ENCODE results near the gene DTX1. TPM values are rescaled to one million over a fixed set of nuclear protein-coding genes. Genes with fewer than 3 reads are reported as not detected.

DTX1 gene
- total RNA-seq, 1 donor from 2014 or later = 4.3 TPM

DNA sequence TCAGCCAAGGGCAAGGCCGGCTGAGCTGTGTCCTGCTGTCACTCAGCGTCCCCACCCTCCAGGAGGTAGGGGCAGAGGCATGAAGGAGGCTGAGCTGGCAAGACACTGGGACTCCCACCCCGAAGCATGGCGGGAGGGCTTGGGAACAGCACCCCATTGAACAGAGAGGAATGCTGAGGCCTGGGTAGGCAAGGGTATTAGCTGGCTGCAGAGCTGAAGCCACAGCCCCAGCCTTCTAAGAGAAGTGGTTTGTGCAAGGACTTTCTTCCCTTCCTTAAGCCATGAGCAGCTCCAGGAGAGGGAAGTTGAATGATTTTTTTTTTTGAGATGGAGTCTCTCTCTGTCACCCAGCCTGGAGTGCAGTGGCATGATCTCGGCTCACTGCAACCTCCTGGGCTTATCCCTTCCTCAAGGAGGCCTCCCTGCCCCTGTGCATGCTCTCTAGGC is 86.4 kb downstream of the DTX1 start:
- no peaks in the 10 kb centered on the region for H3K4me1 Mint-ChIP-seq (ENCODE audit: low read depth, unreplicated experiment)
- TF ChIP-seq, protein P1, sequence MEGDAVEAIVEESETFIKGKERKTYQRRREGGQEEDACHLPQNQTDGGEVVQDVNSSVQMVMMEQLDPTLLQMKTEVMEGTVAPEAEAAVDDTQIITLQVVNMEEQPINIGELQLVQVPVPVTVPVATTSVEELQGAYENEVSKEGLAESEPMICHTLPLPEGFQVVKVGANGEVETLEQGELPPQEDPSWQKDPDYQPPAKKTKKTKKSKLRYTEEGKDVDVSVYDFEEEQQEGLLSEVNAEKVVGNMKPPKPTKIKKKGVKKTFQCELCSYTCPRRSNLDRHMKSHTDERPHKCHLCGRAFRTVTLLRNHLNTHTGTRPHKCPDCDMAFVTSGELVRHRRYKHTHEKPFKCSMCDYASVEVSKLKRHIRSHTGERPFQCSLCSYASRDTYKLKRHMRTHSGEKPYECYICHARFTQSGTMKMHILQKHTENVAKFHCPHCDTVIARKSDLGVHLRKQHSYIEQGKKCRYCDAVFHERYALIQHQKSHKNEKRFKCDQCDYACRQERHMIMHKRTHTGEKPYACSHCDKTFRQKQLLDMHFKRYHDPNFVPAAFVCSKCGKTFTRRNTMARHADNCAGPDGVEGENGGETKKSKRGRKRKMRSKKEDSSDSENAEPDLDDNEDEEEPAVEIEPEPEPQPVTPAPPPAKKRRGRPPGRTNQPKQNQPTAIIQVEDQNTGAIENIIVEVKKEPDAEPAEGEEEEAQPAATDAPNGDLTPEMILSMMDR (IDR thresholded peaks at IDR 0.05; ENCODE audit: partially characterized antibody, unreplicated experiment) = no peak
- no peak overlapping the region for H3K27ac Mint-ChIP-seq (ENCODE audit: unreplicated experiment)
- H3K36me3 Mint-ChIP-seq (ENCODE audit: unreplicated experiment) = no peaks in the 10 kb centered on the region
- H3K27me3 Mint-ChIP-seq (ENCODE audit: unreplicated experiment) = peaks cover 2% of the 10 kb centered on the region
- no peak for DNase-seq
- no peaks in the 10 kb centered on the region for H3K9me3 Mint-ChIP-seq (ENCODE audit: unreplicated experiment)
- no peak overlapping the region for H3K4me3 Mint-ChIP-seq (ENCODE audit: unreplicated experiment)

DNA sequence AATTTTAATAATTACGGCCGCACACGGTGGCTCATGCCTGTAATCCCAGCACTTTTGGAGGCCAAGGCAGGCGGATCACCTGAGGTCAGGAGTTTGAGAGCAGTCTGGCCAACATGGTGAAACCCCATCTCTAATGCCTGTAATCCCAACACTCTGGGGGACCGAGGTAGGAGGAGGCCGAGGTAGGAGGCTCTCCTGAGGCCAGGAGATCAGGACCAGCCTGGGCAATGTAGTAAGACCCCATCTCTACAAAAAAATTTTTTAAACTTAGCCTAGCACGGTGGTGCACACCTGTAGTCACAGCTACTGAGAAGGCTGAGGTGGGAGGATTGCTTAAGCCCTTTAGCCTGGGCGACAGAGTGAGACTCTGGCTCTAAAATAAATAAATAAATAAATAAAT is 87.4 kb downstream of the DTX1 start:
- H3K27ac Mint-ChIP-seq (ENCODE audit: unreplicated experiment) = no peak overlapping the region
- H3K9me3 Mint-ChIP-seq (ENCODE audit: unreplicated experiment) = no peaks in the 10 kb centered on the region
- H3K36me3 Mint-ChIP-seq (ENCODE audit: unreplicated experiment) = no peaks in the 10 kb centered on the region
- H3K4me1 Mint-ChIP-seq (ENCODE audit: low read depth, unreplicated experiment) = no peaks in the 10 kb centered on the region
- no peak overlapping the region for H3K4me3 Mint-ChIP-seq (ENCODE audit: unreplicated experiment)
- DNase-seq = no peak
- TF ChIP-seq, protein P1 (IDR thresholded peaks at IDR 0.05; ENCODE audit: partially characterized antibody, unreplicated experiment) = no peak
- peaks cover 2% of the 10 kb centered on the region for H3K27me3 Mint-ChIP-seq (ENCODE audit: unreplicated experiment)

DNA sequence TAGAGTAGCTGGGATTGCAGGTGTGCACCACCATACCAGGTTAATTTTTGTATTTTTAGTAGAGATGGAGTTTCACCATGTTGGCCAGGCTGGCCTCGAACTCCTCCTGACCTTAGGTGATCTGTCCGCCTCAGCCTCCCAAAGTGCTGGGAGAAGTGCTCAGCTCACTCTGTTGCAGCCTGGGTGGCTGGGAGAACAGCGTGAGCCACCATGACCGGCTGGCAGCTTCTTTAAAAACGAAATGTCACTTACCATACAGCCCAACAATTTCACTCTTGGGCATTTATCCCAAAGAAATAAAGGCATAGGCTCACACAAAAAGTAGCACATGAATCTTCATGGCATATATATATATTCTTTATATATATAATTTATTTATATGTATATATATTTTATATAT is 88.3 kb downstream of the DTX1 start:
- peaks cover 1% of the 10 kb centered on the region for H3K27me3 Mint-ChIP-seq (ENCODE audit: unreplicated experiment)
- TF ChIP-seq, protein P1 (IDR thresholded peaks at IDR 0.05; ENCODE audit: partially characterized antibody, unreplicated experiment) = no peak
- no peak overlapping the region for H3K4me3 Mint-ChIP-seq (ENCODE audit: unreplicated experiment)
- peaks cover 1% of the 10 kb centered on the region for H3K4me1 Mint-ChIP-seq (ENCODE audit: low read depth, unreplicated experiment)
- no peaks in the 10 kb centered on the region for H3K9me3 Mint-ChIP-seq (ENCODE audit: unreplicated experiment)
- no peak overlapping the region for H3K27ac Mint-ChIP-seq (ENCODE audit: unreplicated experiment)
- no peaks in the 10 kb centered on the region for H3K36me3 Mint-ChIP-seq (ENCODE audit: unreplicated experiment)
- DNase-seq = no peak

DNA sequence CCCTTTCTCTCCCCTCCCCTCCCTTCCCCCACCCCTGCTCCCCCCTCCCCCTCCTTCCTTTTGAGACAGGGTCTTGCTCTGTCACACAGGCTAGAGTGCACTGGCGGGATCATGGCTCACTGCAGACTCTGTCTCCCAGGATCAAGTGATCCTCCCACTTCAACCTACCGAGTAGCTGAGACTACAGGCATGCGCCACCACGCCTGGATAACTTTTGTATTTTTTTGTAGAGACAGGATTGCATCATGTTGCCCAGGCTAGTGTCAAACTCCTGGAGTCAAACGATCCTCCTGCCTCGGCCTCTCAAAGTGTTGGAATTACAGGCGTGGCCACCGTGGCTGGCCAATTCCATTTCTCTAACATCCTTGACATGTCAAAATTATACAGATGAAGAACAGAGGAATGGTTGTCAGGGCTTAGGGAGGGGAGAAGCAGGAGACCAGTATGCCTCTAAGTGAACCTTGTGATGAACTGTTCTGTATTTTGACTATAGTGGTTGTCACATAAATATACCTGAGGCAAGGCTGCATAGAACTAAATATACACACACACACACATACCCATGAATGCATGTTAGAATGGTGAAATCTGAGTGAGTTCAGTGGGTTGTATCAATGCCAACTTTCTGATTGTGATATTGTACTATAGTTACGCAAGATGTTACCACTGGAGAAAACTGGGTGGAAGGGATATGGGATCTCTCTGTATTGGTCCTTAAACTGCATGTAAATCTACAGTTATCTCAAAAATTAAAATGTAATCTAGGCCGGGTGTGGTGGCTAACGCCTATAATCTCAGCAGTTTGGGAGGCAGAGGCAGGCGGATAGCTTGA is 89.4 kb downstream of the DTX1 start:
- H3K4me1 Mint-ChIP-seq (ENCODE audit: low read depth, unreplicated experiment) = peaks cover 3% of the 10 kb centered on the region
- H3K36me3 Mint-ChIP-seq (ENCODE audit: unreplicated experiment) = no peaks in the 10 kb centered on the region
- TF ChIP-seq, protein P1 (IDR thresholded peaks at IDR 0.05; ENCODE audit: partially characterized antibody, unreplicated experiment) = no peak
- peaks cover 2% of the 10 kb centered on the region for H3K9me3 Mint-ChIP-seq (ENCODE audit: unreplicated experiment)
- H3K27me3 Mint-ChIP-seq (ENCODE audit: unreplicated experiment) = peaks cover 3% of the 10 kb centered on the region
- H3K4me3 Mint-ChIP-seq (ENCODE audit: unreplicated experiment) = no peak overlapping the region
- DNase-seq = no peak
- no peak overlapping the region for H3K27ac Mint-ChIP-seq (ENCODE audit: unreplicated experiment)

DNA sequence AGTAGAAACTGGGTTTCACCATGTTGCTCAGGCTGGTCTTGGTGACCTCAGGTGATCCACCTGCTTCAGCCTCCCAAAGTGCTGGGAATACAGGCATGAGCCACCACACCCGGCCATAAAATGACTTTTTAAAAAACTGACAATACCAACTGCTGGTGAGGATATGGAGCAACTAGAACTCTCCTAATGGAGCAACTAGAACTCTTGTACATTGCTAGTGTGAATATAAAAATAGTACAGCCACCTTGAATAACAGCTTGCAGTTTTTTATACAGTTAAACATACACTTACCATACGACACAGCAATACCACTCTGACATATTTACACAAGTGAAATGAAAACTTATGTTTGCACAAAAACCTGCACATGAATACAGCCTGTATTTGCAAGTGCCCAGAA is 90.5 kb downstream of the DTX1 start:
- no peak for DNase-seq
- Mint-ChIP-seq H3K4me3 (ENCODE audit: unreplicated experiment) (no peak overlapping the region), H3K27me3 (ENCODE audit: unreplicated experiment) (peaks cover 5% of the 10 kb centered on the region), H3K36me3 (ENCODE audit: unreplicated experiment) (no peaks in the 10 kb centered on the region), H3K27ac (ENCODE audit: unreplicated experiment) (no peak overlapping the region), H3K4me1 (ENCODE audit: low read depth, unreplicated experiment) (peaks cover 3% of the 10 kb centered on the region), H3K9me3 (ENCODE audit: unreplicated experiment) (peaks cover 2% of the 10 kb centered on the region)
- TF ChIP-seq, protein P1 (IDR thresholded peaks at IDR 0.05; ENCODE audit: partially characterized antibody, unreplicated experiment) = no peak
